Measurements from ENCODE around the gene PLXNA2. TPM values are rescaled to one million over a fixed set of nuclear protein-coding genes. Genes with fewer than 3 reads are reported as not detected.

The PLXNA2 gene
- total RNA-seq, 4 donors from 2014 or later = 12.2 to 45.7 (median 21.8) TPM

DNA sequence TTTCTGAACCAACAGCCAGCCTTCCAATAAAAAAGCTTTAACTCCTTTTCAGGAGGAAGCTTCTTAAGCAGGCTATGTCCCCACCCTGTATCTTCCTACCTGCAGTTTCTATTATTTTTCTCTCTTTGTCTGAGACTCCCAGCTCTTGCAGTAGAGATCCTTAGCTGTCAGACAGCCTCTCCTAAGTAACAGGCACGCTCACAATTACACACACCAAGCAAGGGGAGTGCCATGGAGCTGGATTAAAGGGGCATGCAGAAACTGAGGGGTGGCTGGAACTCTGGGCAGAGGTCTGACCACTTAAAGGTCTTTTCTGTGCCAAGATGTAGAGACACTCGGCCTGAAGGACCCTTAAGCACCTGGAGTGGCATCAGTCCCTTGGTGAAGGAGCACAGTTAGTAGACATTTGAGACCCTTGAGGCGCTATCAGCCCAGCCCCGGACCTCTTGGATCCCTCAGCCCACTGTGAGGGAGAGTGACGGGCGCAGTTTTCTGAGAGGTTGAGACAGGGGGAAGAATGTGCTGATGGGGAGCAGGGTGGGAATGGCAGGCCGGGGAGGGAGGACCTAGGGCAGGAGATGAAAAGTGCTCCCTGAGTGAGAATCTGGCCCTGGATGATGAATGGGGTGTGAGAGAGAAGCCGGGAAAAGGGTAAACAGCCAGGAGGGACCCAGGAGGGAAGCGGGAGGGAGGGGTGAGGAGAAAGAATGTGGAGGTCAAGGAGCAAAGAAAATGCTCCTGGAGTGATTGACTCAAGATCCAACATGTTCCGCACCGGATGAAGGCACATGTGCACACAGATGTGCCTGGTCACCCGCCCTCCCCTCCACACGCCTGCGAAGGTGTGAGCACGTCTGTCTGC is 13.3 kb downstream of the PLXNA2 start:
- Histone ChIP-seq H3K36me3 (no peaks in the 10 kb centered on the region), H3K4me3 (replicated peaks in 1 of 3) (no peak overlapping the region), H3K9me3 (no peaks in the 10 kb centered on the region), H3K27ac (peak overlapping the region; percentile 52 to 54 (median 54)), H3K4me1 (peaks cover 92% of the 10 kb centered on the region in 2 donors), H3K27me3 (no peaks in the 10 kb centered on the region)
- TF ChIP-seq POLR2A (IDR thresholded peaks at IDR 0.05) (no peak), CTCF (IDR thresholded peaks at IDR 0.05) (no peak)
- DNase-seq = peak; percentile 61 to 86
- intact Hi-C loops (cut with DNase I) = loop anchor here (10.0 kb wide), 1 partner anchor 46 kb away; no protein-coding TSS in a partner anchor
- WGBS, 2 donors = 37 to 52% methylated on average over 15 of the region's 15 CpGs

GRCh38 chr1:208228550-208228949 is 15.6 kb downstream of the PLXNA2 start:
- no peak for DNase-seq
- Histone ChIP-seq H3K27me3 (no peaks in the 10 kb centered on the region), H3K4me3 (replicated peaks in 1 of 3) (no peak overlapping the region), H3K4me1 (peaks cover 74 to 76% of the 10 kb centered on the region in 2 donors), H3K9me3 (no peaks in the 10 kb centered on the region), H3K27ac (peak overlapping the region in 1 of 3 donors; percentile 2), H3K36me3 (no peaks in the 10 kb centered on the region)
- intact Hi-C loops (cut with DNase I) = no loop called here
- TF ChIP-seq POLR2A (IDR thresholded peaks at IDR 0.05) = no peak
- TF ChIP-seq CTCF (IDR thresholded peaks at IDR 0.05) = no peak
- 72 to 79% methylated on average over 2 of the region's 2 CpGs for WGBS, 2 donors

DNA sequence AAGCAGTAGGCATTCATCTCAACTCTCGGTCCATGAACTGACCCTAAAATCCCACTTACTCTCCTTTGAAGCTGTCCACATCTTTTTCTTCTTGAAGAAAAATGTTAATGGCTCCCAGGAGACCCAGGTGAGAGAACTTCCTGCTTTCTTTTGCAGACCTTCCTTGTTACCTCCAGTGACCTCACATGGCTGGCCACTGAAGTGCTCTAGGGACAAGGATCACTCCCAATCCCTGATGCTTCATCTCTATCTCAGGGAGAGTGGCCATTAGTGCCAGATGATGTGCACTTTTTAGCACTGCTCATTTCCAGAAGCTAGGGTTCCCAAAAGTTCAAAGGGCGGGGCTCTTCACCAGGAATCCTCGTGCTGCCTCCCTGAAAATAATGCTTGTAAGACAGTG is 16.2 kb downstream of the PLXNA2 start:
- Histone ChIP-seq H3K27me3 (no peaks in the 10 kb centered on the region), H3K36me3 (no peaks in the 10 kb centered on the region), H3K27ac (peak overlapping the region; percentile 23 to 81 (median 39)), H3K4me1 (peaks cover 69 to 70% of the 10 kb centered on the region in 2 donors), H3K9me3 (no peaks in the 10 kb centered on the region), H3K4me3 (replicated peaks in 1 of 3) (no peak overlapping the region)
- TF ChIP-seq POLR2A (IDR thresholded peaks at IDR 0.05) (no peak), CTCF (IDR thresholded peaks at IDR 0.05) (no peak)
- intact Hi-C loops (cut with DNase I) = no loop called here
- no peak for DNase-seq
- WGBS, 2 donors = 79 to 89% methylated on average over 3 of the region's 3 CpGs

DNA sequence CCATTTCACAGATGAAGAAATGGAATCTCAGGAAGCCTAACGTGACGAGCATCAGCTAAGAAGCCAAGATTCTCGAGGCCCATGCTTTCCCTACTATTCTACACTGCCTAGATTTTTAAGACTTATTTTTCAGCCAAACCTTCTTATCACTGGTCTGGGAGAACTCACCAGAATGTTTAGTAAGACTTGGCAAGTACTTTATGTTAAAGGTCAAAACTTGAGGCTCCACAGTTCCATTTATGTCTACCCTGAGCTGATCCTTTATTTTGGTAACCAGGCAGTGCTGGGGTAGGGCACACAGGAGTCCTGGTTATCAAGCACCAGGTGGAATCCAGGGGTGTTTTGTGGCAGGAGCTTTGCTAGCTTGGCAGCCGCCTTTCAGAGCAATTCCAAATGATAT is 16.8 kb downstream of the PLXNA2 start:
- Histone ChIP-seq H3K27ac (peak overlapping the region; percentile 39 to 81 (median 60)), H3K4me1 (peaks cover 63 to 66% of the 10 kb centered on the region in 2 donors), H3K36me3 (no peaks in the 10 kb centered on the region), H3K27me3 (no peaks in the 10 kb centered on the region), H3K9me3 (no peaks in the 10 kb centered on the region), H3K4me3 (replicated peaks in 1 of 3) (no peak overlapping the region)
- no peak for TF ChIP-seq POLR2A (IDR thresholded peaks at IDR 0.05)
- no peak for TF ChIP-seq CTCF (IDR thresholded peaks at IDR 0.05)
- WGBS, 2 donors = 68 to 76% methylated on average over 4 of the region's 4 CpGs
- DNase-seq = no peak
- intact Hi-C loops (cut with DNase I) = no loop called here
